Body of pancreas (tissue), 4 donors: ENCODE data around the gene ATF6B. TPM values are rescaled to one million over a fixed set of nuclear protein-coding genes. Genes with fewer than 3 reads are reported as not detected.
A peak's percentile ranks its signal among the peaks of the same experiment; 100 is the strongest.

ENCODE experiments used
- ATAC-seq: fragments of 150-250 bp; one replicate; pipeline ENCODE4 v1.9.1; 2016
- DNase-seq, 4 donors: peaks; one replicate each; pipeline ENCODE4 v3.0.0-alpha.2; 2019
- H3K27ac ChIP-seq, 4 donors: fragments of 200-600 bp; sonication (generic); 1 replicate in 3 of 4; 2 replicates in 1 of 4; pipeline versions ENCODE4 v1.5.1 to v1.6.1; 2016 to 2019; ENCODE audit warnings: mild to moderate bottlenecking in 1 of 4, mixed read lengths in 1 of 4, moderate library complexity in 1 of 4
- H3K27me3 ChIP-seq, 2 donors: fragments of 200-600 bp; sonication (generic); one replicate each; pipeline ENCODE4 v1.6.0; 2016; ENCODE audit warnings: mild to moderate bottlenecking in 1 of 2
- H3K36me3 ChIP-seq, 2 donors: fragments of 200-600 bp; sonication (generic); replicated peaks in 1 of 2; 2 replicates each; pipeline ENCODE4 v1.5.1; 2016; ENCODE audit warnings: low read depth in 2 of 2; ENCODE audit not compliant: insufficient read depth in 1 of 2
- H3K4me1 ChIP-seq: fragments of 200-600 bp; sonication (generic); one replicate; pipeline ENCODE4 v1.6.0; 2016
- H3K4me3 ChIP-seq, 2 donors: fragments of 200-600 bp; sonication (generic); 1 replicate in 1 of 2; 2 replicates in 1 of 2; pipeline ENCODE4 v1.5.1; 2016 to 2019
- H3K9me3 ChIP-seq, 3 donors: fragments of 200-600 bp; sonication (generic); 1 replicate in 2 of 3; 2 replicates in 1 of 3; pipeline ENCODE4 v1.5.1; 2016
- CTCF ChIP-seq, 7 experiments: fragments of 450-650 bp in 4 of 7; fragments of 200-600 bp in 3 of 7; sonication (generic) in 3 of 7; IDR thresholded peaks; one replicate each; pipeline ENCODE4 v1.5.1; 2016 to 2019; ENCODE audit warnings: antibody characterized with exemption in 7 of 7
- POLR2A ChIP-seq, 3 donors: fragments of 450-650 bp; IDR thresholded peaks; one replicate each; pipeline ENCODE4 v1.6.1; 2016; ENCODE audit warnings: antibody characterized with exemption in 3 of 3, mild to moderate bottlenecking in 2 of 3
- WGBS, 2 donors: methylation state at CpG; one replicate each; pipeline ENCODE4 v1.1.5; 2017; 5-methylcytosine and 5-hydroxymethylcytosine counted together
- intact Hi-C: fragments of 100-400 bp; cut with DNase I; formaldehyde crosslinking; loops from one replicate; pipeline ENCODE4 v1.15.1; 2023
- total RNA-seq, 2 donors: library from RNA; depleted of rRNA; stranded (reverse); fragments of >200 nt; gene quantifications; one replicate each; pipeline ENCODE4 v1.1.0, GENCODE V29; 2016

The ATF6B gene
- total RNA-seq, 2 donors from 2014 or later, result 26.5 to 32.3 TPM

DNA sequence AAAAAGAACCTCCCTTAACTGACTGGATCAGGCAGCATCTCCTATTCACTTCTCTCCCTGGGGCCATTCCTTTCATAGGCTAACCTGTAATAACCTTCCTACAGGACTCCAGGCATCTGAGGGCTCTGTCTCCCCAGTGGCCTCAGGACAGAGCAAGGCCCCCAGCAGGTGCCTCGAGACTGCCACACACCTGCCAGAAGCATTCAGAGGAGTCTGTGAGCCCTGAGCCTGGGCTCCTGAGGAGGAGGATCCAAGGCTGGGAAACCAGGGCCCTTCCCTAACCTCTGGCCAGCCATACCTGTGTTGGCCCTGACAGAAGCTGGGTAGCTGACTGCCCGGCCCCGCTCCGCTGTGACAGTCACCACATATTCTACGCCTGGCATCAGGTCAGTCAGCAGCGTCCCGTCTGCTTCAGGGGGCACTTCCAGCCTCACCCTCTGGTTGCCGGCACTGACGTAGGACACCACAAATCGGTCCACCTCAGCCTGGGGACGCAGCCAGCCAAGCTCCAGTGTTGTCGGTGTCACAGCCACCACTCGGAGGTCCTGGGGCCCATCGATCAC is 39.5 kb downstream of the ATF6B start:
- TF ChIP-seq CTCF (IDR thresholded peaks at IDR 0.05) (no peak), POLR2A (IDR thresholded peaks at IDR 0.05) (no peak)
- Histone ChIP-seq H3K36me3 (no peaks in the 10 kb centered on the region), H3K27ac (no peak overlapping the region), H3K4me3 (no peak overlapping the region), H3K9me3 (no peaks in the 10 kb centered on the region), H3K4me1 (peaks cover 12% of the 10 kb centered on the region), H3K27me3 (no peaks in the 10 kb centered on the region)
- no peak for DNase-seq
- WGBS, 2 donors, result 81 to 93% methylated on average over 5 to 14 of the region's 14 CpGs
- intact Hi-C loops, result no loop called here
- no peak for ATAC-seq

- peak; percentile 92 for ATAC-seq
Measured at GRCh38 chr6:32087574-32088486, 40.2 kb downstream of the ATF6B start.

DNA sequence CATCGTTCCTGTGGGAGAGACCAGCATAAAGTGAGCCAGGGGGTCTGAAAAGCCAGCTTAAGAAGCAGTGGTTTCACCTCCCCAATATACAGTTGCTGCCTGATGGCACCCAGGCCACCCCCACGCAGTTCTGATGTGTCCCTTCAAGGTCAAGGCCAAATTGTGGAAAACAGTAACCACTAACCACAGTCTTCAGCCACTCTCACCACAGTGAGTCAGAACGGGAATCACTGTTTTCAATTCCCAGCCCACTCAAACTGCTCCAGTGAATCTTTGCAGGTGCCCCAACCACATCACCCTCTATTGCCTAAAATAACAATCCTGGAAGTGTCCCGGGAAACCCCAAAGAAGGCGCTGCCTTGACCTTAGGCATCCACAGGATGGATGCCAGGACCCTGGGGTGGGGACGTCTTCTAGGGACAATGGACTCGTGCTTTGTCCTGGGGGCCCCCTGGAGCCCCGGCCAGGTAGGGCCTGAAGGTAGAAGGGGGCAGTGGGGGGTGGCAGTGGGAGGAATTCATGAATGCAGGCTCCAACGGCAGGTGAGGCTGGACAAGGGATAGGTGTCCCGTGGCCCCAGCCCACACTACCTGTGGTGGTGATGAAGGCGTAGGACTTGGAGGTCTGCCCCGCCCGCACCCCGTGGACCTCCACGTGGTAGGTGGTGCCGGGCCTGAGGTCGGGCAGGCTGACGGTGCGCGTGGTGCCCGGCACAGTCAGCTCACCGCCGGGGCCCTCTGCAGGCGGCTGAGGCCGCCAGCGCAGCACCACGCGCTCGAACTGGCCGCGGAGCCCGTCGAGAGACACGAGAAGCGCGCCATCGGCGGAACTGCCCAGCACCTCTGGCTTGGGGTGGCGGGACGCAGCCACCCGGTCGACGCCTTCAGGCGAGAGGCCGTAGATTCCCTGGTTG is 41.1 kb downstream of the ATF6B start:
- H3K9me3 ChIP-seq, result no peaks in the 10 kb centered on the region
- DNase-seq, result no peak
- H3K27ac ChIP-seq, result peak overlapping the region in 1 of 4 donors; percentile 64
- H3K4me1 ChIP-seq, result peaks cover 12% of the 10 kb centered on the region
- TF ChIP-seq CTCF (IDR thresholded peaks at IDR 0.05) (no peak), POLR2A (IDR thresholded peaks at IDR 0.05) (no peak)
- ATAC-seq, result no peak
- intact Hi-C loops, result no loop called here
- H3K27me3 ChIP-seq, result no peaks in the 10 kb centered on the region
- H3K36me3 ChIP-seq, result no peaks in the 10 kb centered on the region
- WGBS, 2 donors, result 34 to 47% methylated on average over 16 to 44 of the region's 45 CpGs
- no peak overlapping the region for H3K4me3 ChIP-seq

More at GRCh38 chr6:32087574-32088486, 40.2 kb downstream of the ATF6B start:
- intact Hi-C loops, result no loop called here
- 14 to 53% methylated on average over 13 to 41 of the region's 50 CpGs for WGBS, 2 donors
- TF ChIP-seq CTCF (IDR thresholded peaks at IDR 0.05) (peak; percentile 37 to 76 (median 48)), POLR2A (IDR thresholded peaks at IDR 0.05) (no peak)
- peak overlapping the region in 2 of 4 donors; percentile 44 to 64 for H3K27ac ChIP-seq
- H3K9me3 ChIP-seq, result no peaks in the 10 kb centered on the region
- DNase-seq, result peak; percentile 84 to 87 (median 86)
- peaks cover 12% of the 10 kb centered on the region for H3K4me1 ChIP-seq
- no peaks in the 10 kb centered on the region for H3K36me3 ChIP-seq
- no peak overlapping the region for H3K4me3 ChIP-seq
- H3K27me3 ChIP-seq, result no peaks in the 10 kb centered on the region

- Histone ChIP-seq H3K4me1 (peaks cover 12% of the 10 kb centered on the region), H3K36me3 (no peaks in the 10 kb centered on the region), H3K27ac (no peak overlapping the region), H3K9me3 (no peaks in the 10 kb centered on the region), H3K27me3 (no peaks in the 10 kb centered on the region), H3K4me3 (no peak overlapping the region)
- WGBS, 2 donors, result 73 to 79% methylated on average over 16 to 17 of the region's 17 CpGs
- ATAC-seq (no peak), DNase-seq (no peak)
- TF ChIP-seq POLR2A (IDR thresholded peaks at IDR 0.05), result no peak
- TF ChIP-seq CTCF (IDR thresholded peaks at IDR 0.05), result no peak
- intact Hi-C loops, result no loop called here
Measured at GRCh38 chr6:32085759-32086459, 42.1 kb downstream of the ATF6B start.
